Lung (tissue), 12 donors: ENCODE results near the gene TXNRD1. TPM values are rescaled to one million over a fixed set of nuclear protein-coding genes. Genes with fewer than 3 reads are reported as not detected.
A peak's percentile ranks its signal among the peaks of the same experiment; 100 is the strongest.

Experiments used
- ATAC-seq: fragments of 200-7000 bp; cut with Tn5 transposase; one replicate; pipeline ENCODE4 v1.9.1; 2020; ENCODE audit warnings: moderate number of reproducible peaks; ENCODE audit not compliant: insufficient read depth, low FRiP score
- DNase-seq, 3 donors: peaks; one replicate each; pipeline ENCODE4 v3.0.0-alpha.2; 2013 to 2017
- H3K27ac ChIP-seq, 2 donors: one replicate each; pipeline ENCODE4 v1.5.1; 2013; ENCODE audit warnings: mild to moderate bottlenecking in 2 of 2, moderate library complexity in 2 of 2, control low read depth in 1 of 2, inconsistent platforms in 1 of 2, low read depth in 1 of 2, low read length in 1 of 2
- H3K27me3 ChIP-seq, 3 donors: one replicate each; pipeline ENCODE4 v1.5.1; 2013; ENCODE audit warnings: low read length in 2 of 3; ENCODE audit not compliant: control insufficient read depth in 3 of 3, insufficient read depth in 3 of 3
- H3K36me3 ChIP-seq, 4 donors: one replicate each; pipeline ENCODE4 v1.5.1; 2013; ENCODE audit warnings: low read length in 4 of 4, mild to moderate bottlenecking in 1 of 4, moderate library complexity in 1 of 4; ENCODE audit not compliant: control insufficient read depth in 4 of 4, insufficient read depth in 4 of 4
- H3K4me1 ChIP-seq, 5 donors: one replicate each; pipeline ENCODE4 v1.5.1; 2013; ENCODE audit warnings: low read length in 5 of 5, mild to moderate bottlenecking in 2 of 5, moderate library complexity in 1 of 5; ENCODE audit not compliant: control insufficient read depth in 5 of 5, insufficient read depth in 5 of 5
- H3K4me3 ChIP-seq: one replicate; pipeline ENCODE4 v1.5.1; 2013; ENCODE audit warnings: mild to moderate bottlenecking, control low read depth, moderate library complexity
- H3K9ac ChIP-seq, 2 donors: one replicate each; pipeline ENCODE4 v1.5.1; 2013; ENCODE audit warnings: low read length in 2 of 2, control low read depth in 1 of 2; ENCODE audit not compliant: insufficient read depth in 1 of 2
- H3K9me3 ChIP-seq, 4 donors: one replicate each; pipeline ENCODE4 v1.5.1; 2013; ENCODE audit warnings: low read length in 3 of 4, mild to moderate bottlenecking in 1 of 4, moderate library complexity in 1 of 4; ENCODE audit not compliant: control insufficient read depth in 4 of 4, insufficient read depth in 3 of 4
- CTCF ChIP-seq: IDR thresholded peaks from 2 replicates; pipeline ENCODE4 v1.5.1; 2012; ENCODE audit warnings: mild to moderate bottlenecking; ENCODE audit errors: control extremely low read depth, extremely low read depth
- WGBS, 2 donors: extraction: QIAGEN DNeasy Blood & Tissue Kit; methylation state at CpG; one replicate each; pipeline ENCODE4 v1.1.7; 2013; 5-methylcytosine and 5-hydroxymethylcytosine counted together
- polyA plus RNA-seq, 2 donors: library from polyadenylated mRNA; stranded (reverse); fragments of 200-250 nt; gene quantifications; one replicate each; pipeline ENCODE4 v1.2.1, GENCODE V29; 2013
- total RNA-seq, 2 donors: library from RNA; depleted of rRNA in 1 of 2; stranded (reverse); fragments of >200 nt in 1 of 2; gene quantifications; one replicate each; pipeline ENCODE4 v1.2.1, GENCODE V29; 2014 to 2021
- donor health status: control.
- donor health status: control.
- donor health status: Bipolar disorder and iron deficiency.
- donor health status: healthy.
- donor health status: DM: yes; HTN: yes; CAD: no.

TXNRD1 gene
- total and polyA plus RNA-seq, 4 donors, result 74.2 to 166 (median 125) TPM

GRCh38 chr12:104295954-104296353 lies 80.4 kb downstream of the TXNRD1 start:
- Histone ChIP-seq H3K27ac (no peak overlapping the region), H3K9ac (no peak overlapping the region), H3K9me3 (no peaks in the 10 kb centered on the region), H3K27me3 (no peaks in the 10 kb centered on the region), H3K4me1 (peaks cover 0 to 8% (median 0%) of the 10 kb centered on the region in 5 donors), H3K36me3 (peaks cover 0 to 29% (median 17%) of the 10 kb centered on the region in 4 donors), H3K4me3 (no peak overlapping the region)
- TF ChIP-seq CTCF, result no peak
- WGBS, 2 donors, result 92% methylated on average over 1 of the region's 1 CpG
- ATAC-seq (no peak), DNase-seq (no peak)

GRCh38 chr12:104296718-104297117 lies 81.1 kb downstream of the TXNRD1 start:
- H3K9ac ChIP-seq, result no peak overlapping the region
- 75 to 78% methylated on average over 4 of the region's 4 CpGs for WGBS, 2 donors
- H3K4me3 ChIP-seq, result no peak overlapping the region
- H3K4me1 ChIP-seq, result peaks cover 0 to 8% (median 0%) of the 10 kb centered on the region in 5 donors
- H3K27me3 ChIP-seq, result no peaks in the 10 kb centered on the region
- H3K27ac ChIP-seq, result no peak overlapping the region
- DNase-seq (no peak), ATAC-seq (no peak)
- no peak for TF ChIP-seq CTCF
- no peaks in the 10 kb centered on the region for H3K9me3 ChIP-seq
- peaks cover 0 to 27% (median 16%) of the 10 kb centered on the region in 4 donors for H3K36me3 ChIP-seq

- Histone ChIP-seq H3K27ac (no peak overlapping the region), H3K27me3 (no peaks in the 10 kb centered on the region), H3K36me3 (peaks cover 0 to 23% (median 13%) of the 10 kb centered on the region in 4 donors), H3K9me3 (no peaks in the 10 kb centered on the region), H3K9ac (no peak overlapping the region), H3K4me3 (no peak overlapping the region), H3K4me1 (peaks cover 0 to 8% (median 0%) of the 10 kb centered on the region in 5 donors)
- ATAC-seq (peak; percentile 37), DNase-seq (no peak)
- no peak for TF ChIP-seq CTCF
- WGBS, 2 donors, result 82 to 92% methylated on average over 10 of the region's 10 CpGs
Measured at GRCh38 chr12:104297477-104298113, 82.0 kb downstream of the TXNRD1 start.
